ENCODE data around the gene CSMD2.

- TF ChIP-seq CTCF (IDR thresholded peaks at IDR 0.05) (no peak), EP300 (IDR thresholded peaks at IDR 0.05) (no peak), POLR2A (IDR thresholded peaks at IDR 0.05) (no peak)
These were observed 453.5 kb downstream of the CSMD2 start for GRCh38 chr1:33711511-33711910.

Data from upper lobe of left lung (tissue), 4 donors.